ENCODE data around the gene KAT7. TPM values are rescaled to one million over a fixed set of nuclear protein-coding genes. Genes with fewer than 3 reads are reported as not detected.

The KAT7 gene
- total and polyA plus RNA-seq, 2 of the 8 experiments (the other 6 are each of a cell fraction or from before 2014, with no cell fraction given), result 90.9 to 139 TPM

GRCh38 chr17:49741692-49742076, 46.8 kb upstream of the KAT7 start (continued):
- TF ChIP-seq, protein P1, sequence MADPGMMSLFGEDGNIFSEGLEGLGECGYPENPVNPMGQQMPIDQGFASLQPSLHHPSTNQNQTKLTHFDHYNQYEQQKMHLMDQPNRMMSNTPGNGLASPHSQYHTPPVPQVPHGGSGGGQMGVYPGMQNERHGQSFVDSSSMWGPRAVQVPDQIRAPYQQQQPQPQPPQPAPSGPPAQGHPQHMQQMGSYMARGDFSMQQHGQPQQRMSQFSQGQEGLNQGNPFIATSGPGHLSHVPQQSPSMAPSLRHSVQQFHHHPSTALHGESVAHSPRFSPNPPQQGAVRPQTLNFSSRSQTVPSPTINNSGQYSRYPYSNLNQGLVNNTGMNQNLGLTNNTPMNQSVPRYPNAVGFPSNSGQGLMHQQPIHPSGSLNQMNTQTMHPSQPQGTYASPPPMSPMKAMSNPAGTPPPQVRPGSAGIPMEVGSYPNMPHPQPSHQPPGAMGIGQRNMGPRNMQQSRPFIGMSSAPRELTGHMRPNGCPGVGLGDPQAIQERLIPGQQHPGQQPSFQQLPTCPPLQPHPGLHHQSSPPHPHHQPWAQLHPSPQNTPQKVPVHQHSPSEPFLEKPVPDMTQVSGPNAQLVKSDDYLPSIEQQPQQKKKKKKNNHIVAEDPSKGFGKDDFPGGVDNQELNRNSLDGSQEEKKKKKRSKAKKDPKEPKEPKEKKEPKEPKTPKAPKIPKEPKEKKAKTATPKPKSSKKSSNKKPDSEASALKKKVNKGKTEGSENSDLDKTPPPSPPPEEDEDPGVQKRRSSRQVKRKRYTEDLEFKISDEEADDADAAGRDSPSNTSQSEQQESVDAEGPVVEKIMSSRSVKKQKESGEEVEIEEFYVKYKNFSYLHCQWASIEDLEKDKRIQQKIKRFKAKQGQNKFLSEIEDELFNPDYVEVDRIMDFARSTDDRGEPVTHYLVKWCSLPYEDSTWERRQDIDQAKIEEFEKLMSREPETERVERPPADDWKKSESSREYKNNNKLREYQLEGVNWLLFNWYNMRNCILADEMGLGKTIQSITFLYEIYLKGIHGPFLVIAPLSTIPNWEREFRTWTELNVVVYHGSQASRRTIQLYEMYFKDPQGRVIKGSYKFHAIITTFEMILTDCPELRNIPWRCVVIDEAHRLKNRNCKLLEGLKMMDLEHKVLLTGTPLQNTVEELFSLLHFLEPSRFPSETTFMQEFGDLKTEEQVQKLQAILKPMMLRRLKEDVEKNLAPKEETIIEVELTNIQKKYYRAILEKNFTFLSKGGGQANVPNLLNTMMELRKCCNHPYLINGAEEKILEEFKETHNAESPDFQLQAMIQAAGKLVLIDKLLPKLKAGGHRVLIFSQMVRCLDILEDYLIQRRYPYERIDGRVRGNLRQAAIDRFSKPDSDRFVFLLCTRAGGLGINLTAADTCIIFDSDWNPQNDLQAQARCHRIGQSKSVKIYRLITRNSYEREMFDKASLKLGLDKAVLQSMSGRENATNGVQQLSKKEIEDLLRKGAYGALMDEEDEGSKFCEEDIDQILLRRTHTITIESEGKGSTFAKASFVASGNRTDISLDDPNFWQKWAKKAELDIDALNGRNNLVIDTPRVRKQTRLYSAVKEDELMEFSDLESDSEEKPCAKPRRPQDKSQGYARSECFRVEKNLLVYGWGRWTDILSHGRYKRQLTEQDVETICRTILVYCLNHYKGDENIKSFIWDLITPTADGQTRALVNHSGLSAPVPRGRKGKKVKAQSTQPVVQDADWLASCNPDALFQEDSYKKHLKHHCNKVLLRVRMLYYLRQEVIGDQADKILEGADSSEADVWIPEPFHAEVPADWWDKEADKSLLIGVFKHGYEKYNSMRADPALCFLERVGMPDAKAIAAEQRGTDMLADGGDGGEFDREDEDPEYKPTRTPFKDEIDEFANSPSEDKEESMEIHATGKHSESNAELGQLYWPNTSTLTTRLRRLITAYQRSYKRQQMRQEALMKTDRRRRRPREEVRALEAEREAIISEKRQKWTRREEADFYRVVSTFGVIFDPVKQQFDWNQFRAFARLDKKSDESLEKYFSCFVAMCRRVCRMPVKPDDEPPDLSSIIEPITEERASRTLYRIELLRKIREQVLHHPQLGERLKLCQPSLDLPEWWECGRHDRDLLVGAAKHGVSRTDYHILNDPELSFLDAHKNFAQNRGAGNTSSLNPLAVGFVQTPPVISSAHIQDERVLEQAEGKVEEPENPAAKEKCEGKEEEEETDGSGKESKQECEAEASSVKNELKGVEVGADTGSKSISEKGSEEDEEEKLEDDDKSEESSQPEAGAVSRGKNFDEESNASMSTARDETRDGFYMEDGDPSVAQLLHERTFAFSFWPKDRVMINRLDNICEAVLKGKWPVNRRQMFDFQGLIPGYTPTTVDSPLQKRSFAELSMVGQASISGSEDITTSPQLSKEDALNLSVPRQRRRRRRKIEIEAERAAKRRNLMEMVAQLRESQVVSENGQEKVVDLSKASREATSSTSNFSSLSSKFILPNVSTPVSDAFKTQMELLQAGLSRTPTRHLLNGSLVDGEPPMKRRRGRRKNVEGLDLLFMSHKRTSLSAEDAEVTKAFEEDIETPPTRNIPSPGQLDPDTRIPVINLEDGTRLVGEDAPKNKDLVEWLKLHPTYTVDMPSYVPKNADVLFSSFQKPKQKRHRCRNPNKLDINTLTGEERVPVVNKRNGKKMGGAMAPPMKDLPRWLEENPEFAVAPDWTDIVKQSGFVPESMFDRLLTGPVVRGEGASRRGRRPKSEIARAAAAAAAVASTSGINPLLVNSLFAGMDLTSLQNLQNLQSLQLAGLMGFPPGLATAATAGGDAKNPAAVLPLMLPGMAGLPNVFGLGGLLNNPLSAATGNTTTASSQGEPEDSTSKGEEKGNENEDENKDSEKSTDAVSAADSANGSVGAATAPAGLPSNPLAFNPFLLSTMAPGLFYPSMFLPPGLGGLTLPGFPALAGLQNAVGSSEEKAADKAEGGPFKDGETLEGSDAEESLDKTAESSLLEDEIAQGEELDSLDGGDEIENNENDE (IDR thresholded peaks at IDR 0.05; ENCODE audit: insufficient replicate concordance, low read length), result no peak
- TF ChIP-seq RBBP5 (IDR thresholded peaks at IDR 0.05; ENCODE audit: borderline replicate concordance, low read depth, low read length), result no peak
- TF ChIP-seq SIN3A (conservative IDR thresholded peaks at IDR 0.05 in 1 of 2, IDR thresholded peaks at IDR 0.05 in 1 of 2; ENCODE audit: low read depth in 1 of 2, low read length in 2 of 2), result no peak
- TF ChIP-seq ASH2L (IDR thresholded peaks at IDR 0.05; ENCODE audit: low read length), result no peak

All from H1 (cell line).